GM19240 (cell line): ENCODE measurements around the gene PTDSS2.
A peak's percentile ranks its signal among the peaks of the same experiment; 100 is the strongest.
"Not testable (repeated sequence)": the region's sequence is repeated elsewhere in the genome, so short reads cannot be mapped to it uniquely, and the experiment has no call there.

ENCODE experiments used
- DNase-seq: peaks from one replicate; pipeline ENCODE4 v3.0.0; 2011; ENCODE audit warnings: low spot score; ENCODE audit not compliant: insufficient read length

The PTDSS2 gene

DNA sequence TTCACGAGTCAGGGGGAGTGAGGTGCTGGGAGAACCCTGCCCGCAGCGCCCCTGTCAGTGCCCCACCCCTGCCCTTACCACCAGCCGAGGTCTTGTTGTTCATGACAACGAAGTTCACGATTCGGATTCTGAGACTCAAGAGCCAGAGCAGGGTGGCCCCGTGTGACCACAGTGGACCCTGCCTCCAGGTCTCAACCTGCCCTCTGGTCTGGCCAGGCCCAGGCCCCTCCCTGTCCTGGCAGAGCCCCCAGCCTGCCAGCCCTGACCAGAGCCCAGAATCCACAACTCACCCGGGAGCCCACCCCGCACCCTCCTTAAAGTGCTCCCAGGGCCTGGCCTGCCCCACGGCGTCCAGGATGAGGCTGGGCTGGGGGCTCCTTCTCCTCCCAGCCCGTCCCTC lies 18.2 kb upstream of the PTDSS2 start:
- DNase-seq = no peak

DNA sequence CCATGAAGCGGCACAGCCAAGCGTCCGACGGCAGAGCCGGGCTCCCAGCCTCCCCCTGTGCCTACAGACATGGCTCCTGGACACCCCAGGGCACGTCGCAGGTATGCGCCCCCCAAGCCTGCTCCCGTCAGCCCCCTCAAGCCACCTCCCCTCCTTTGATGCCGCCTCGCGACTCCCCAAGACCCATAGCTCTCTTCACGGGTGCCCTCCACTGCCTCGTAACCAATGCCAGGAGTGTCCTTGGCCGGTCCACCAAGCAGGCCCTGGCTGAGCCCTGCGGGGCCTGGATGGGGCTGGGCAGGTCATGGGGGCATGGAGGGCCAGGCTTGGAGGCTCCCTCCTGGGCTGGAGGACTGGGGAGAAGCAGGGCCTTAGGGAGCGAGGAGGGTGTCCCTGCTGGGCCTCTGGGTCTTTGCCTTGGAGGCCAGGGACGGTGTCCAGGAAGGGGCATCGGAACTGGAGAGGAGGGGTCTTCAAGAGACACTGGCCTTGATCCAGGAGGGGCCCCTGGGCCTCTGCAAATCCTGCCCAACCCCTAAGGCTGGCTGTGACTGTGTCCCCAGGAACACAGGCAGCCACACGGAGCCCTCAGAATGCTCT lies 17.5 kb upstream of the PTDSS2 start:
- DNase-seq = no peak

DNA sequence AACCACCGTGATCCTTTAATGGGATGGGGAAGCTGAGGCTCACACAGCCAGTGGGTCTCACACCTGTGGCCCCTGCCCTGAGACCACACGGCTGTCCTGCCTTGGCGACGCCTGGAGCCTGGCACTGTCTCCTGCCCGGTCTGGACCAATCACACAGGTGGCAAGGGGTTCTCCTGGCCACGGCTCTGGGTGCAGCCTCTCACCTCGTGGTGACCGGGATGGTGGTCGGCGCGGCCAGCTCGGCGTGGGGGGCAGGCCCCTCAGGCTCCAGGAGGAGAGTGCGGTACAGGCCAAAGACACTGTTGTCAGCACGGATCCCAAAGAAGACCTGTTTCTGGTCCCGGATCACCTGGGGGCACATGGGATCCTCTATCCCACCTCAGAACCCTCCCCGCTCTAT lies 17.0 kb upstream of the PTDSS2 start:
- no peak for DNase-seq

DNA sequence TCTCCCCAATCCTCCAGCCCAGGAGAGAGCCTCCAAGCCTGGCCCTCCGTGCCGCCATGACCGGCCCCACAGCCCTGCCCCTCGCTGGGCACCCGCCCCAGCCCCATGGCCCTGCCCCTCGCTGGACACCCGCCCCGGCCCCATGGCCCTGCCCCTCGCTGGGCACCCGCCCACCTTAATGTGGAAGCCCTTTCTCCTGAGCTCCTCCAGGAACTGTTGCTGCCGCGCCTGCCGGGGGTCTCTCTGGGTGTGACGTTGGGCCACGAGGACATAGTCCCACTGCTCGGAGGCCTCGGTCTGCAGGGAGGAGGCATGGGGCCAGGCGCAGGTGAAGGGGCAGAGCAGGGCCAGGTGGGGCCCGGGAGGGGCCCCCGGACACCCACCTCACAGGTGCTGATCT lies 16.4 kb upstream of the PTDSS2 start:
- no peak for DNase-seq

DNA sequence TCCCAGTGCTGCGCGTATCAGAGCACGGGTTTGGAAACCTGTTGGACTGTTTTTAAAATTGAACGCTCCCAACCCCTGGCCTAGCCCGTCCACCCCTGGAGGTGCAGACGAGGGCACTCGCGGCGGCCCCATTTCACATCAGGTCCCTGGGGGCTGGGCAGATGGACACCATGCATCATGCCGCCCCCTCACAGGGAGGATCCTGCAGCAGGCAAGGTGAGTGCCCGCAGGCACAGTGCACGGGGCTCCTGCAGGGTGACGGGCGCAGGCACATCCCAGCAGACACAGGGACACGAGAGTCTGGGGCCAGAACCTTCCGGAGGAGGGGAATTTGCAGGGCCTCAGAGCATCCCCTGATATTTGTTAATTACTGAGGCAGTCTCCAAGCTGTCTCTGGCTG lies 15.6 kb upstream of the PTDSS2 start:
- DNase-seq = no peak

DNA sequence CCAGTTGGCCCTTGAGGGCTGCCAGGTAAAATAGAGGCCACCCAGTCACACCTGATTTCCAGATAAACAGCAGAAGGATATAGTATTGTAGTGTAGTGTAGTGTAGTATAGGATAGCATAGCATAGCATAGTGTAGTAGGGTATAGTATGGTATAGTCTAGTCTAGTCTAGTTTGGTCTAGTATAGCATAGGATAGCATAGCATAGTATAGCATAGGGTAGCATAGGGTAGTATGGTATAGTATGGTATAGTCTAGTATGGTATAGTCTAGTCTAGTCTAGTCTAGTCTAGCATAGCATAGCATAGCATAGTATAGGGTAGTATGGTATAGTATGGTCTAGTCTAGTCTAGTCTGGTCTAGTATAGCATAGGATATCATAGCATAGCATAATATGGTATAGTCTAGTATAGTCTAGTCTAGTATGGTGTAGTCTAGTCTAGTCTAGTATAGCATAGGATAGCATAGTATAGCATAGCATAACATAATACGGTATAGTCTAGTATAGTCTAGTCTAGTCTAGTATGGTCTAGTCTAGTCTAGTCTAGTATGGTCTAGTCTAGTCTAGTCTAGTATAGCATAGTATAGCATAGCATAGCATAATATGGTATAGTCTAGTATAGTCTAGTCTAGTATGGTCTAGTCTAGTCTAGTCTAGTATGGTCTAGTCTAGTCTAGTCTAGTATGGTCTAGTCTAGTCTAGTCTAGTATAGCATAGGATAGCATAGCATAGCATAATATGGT lies 14.9 kb upstream of the PTDSS2 start:
- not testable (repeated sequence) for DNase-seq

DNA sequence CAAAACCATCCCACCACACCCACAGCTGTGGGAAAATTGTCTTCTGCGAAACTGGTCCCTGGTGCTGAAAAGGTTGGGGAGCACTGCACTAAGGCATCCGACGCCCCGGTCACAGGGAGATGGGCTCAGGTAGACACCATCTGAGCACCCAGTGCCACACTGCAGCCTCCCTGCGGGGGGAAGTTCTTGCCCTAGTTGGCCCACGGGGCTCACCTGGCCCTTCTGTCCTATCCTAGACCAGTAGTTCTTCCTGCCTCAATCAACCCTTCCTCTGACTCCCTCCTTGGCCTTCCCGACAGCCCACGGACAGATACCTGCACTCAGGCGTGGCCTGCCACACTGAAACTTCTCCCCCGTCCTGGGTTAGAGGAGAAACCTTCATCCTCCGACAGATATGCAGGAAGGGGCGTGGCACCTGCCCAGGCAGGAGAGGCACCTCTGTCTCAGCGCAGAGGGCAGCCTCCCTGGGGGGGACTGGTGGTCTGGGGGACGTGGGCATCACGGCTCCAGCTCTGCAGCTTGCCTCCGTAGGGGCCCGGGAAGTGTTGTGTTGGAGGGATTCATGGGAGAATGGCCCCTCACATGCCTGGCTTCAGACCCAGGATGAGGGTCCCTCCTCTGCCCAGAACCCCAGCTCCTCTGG lies 12.7 kb upstream of the PTDSS2 start:
- no peak for DNase-seq

DNA sequence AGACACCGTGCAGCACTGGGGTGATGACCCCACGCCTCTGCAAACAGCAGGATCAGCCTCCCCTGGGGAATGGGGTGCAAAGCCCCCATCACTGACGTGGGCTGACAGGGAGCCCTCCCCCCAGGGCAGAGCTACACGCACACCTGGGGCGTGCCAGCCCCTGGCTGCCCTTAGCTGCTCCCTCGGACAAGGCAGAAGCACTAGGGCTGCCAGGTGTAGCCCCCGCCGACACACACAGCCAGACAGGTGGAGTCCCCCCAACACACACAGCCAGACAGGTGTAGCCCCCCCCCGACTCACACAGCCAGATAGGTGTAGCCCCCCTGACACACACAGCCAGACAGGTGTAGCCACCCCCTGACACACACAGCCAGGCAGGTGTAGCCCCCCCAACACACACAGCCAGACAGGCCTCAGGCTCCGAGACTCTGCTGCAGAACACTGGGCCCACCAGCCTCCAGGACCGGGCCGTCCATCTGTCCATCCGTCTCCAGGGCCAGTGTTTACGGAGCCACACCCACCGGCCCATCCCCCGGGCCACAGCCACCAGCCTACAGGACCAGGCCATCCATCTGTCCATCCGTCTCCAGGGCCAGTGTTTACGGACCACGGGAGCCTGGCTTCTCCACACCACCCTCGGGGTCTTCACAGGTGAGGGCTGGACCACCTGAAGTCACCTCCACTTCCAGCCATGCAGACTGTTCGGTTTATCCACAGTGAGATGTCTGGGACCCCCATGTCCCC lies 11.8 kb upstream of the PTDSS2 start:
- no peak for DNase-seq

DNA sequence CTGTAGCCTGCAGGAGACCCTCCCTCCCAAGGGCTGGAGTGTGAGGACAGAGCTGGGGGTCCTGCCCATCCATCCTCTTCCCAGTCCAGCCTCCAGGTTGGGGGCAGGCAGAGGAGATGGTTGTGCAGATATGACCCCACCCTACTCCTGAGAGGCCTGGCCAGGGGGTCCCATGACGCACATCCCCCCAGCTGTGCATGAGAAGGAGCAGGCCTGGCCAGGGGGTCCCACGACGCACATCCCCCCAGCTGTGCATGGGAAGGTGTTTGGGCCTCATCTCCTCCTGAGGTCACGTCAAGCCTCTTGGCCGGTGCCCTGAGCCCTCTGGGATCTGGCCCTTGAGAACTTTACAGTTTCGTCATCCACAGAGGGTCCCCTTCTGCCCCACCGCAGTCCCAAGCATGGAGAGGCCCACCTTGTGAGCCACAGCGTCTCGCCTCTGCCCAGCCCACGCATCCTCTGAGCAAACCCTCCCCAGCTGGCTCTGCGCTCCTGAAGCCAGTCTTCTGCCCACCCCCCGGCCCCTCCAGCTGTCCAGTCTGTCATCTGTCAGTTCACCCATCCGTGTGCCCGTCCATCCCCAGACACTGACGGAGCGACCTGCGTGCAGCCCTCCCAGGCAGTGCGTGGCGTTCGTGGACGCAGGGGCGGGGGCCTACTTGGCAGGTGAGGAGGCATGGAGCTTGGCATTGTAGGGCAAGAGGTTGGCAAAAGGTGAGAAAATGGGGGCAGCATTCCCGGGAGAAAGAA lies 10.6 kb upstream of the PTDSS2 start:
- DNase-seq = no peak

DNA sequence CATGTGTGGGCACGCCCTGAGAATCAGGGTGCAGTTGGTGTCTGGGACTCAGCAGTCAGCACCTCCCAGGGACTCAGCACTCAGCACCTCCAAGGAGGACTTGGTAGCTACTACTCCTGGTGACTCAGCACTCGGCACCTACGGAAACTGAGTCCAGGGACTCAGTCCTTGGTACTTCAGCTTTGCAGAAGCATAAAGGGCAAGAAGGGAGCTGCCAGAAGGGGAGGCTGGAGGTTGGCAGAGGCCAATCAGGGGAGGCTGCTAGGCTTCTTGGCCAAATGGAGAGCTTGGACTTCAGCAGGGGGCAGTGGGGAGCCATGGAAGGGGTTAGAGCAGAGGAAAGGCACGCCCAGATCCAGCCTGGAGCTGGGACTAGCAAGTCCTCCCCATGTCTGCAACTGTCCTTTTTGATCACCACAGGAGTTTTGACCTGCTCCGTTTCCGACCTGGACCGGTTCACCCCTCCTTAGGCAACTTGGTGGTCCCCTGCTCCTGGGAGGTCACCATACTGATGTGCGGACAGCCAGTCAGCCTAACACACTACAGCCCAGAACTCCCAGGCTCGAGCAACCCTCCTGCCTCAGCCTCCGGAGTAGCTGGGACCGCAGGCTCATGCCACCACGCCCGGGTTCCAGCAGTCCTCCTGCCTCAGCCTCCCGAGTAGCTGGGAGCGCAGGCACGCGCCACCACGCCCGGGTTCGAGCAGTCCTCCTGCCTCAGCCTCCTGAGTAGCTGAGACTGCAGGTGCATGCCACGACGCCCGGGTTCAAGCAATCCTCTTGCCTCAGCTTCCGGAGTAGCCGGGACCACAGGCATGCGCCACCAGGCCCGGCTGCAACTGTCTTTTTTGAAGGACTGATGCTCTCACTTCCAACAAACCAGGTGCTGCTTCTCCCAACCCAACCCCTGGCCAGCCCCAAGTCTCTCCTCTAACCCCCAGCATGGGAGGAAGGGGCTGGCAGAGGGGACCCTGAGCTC lies 9.7 kb upstream of the PTDSS2 start:
- DNase-seq = no peak

DNA sequence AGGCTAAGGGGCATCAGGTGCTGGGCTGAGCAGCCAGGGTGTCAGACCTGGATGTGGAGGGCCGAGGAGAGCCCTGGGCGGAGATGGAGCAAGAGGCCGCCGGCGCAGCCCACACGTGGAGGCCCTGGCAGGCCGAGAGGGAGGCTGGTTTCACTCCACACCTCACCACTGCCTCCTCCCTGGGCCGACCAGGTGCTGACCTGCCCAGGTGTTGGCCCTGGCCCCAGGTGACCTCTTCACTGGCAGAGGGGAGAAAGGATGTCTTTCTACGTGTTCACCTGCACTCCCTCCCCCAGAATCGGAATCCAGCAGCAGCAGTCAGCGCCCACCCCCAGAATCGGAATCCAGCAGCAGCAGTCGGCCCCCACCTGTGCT lies 9.0 kb upstream of the PTDSS2 start:
- DNase-seq = no peak

DNA sequence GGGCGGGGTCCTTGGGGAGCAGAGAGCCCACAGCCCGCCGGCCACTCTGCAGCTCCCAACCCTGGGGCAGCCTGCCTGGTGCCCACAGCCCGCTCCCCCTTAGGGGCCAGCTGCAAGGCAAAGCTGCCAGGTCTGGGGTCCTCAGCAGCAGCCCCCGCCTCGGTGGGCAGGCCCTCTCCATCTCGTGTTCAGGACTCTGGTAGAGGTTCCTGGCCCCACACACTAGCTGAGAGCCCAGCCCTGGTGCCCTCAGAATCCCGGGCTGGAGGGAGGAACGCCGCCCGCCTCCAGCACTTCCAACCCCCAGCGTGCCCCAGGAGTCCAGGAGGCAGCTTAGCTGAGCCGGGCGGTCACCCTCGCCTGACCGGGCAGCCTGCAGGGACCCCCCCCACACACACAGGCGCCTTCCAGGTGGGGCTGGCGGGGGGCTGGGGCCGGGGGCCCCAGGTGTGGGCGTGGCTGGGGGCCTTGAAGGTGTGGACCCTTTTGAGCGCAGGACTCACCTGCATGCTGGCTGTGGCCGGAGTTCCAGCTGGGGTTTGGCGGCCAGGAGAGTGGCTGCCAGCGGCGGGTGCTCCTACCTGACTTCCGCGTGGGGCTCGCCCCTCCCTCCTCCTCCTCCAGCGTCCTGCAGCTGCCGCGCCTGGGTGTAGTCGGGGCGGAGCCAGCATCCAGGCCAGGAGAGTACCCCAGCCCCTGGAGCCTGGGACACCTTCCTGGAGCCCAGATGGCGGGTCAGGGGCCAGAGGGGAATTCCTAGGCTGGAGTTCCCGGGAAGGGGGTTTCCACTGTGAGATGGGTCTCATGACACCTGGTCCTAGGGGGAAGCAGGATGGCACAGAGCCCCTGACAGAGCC lies 8.4 kb upstream of the PTDSS2 start, which contains the start of gene ANO9:
TSS of gene ANO9 (minus strand) at position 594 of the 857 bp plus-strand sequence. CDS start at position 509, 85 bp downstream.
- DNase-seq = peak; percentile 86

DNA sequence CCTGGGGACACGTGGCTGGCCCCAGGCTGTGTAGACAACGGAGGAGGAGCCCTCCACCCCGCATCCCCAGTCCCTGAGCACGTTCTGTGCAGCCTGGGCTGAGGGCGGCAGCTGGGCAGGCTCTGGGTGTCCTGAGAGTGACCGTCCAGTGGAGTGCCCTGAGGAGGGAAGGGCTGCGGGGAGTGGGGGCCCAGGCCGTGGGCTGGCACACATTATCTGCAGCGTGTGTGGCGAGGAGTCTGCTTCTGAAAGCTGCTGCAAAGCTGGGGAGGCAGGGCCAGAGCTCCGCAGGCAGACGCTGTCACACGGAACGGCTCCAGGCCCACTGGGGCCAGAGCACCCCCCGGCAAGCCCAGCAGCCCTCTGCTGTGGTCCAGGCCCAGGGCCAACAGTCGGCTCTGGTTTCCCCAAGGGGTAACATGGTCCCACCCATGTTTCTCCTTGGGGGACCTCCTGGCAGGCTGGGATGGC lies 7.4 kb upstream of the PTDSS2 start:
- no peak for DNase-seq

DNA sequence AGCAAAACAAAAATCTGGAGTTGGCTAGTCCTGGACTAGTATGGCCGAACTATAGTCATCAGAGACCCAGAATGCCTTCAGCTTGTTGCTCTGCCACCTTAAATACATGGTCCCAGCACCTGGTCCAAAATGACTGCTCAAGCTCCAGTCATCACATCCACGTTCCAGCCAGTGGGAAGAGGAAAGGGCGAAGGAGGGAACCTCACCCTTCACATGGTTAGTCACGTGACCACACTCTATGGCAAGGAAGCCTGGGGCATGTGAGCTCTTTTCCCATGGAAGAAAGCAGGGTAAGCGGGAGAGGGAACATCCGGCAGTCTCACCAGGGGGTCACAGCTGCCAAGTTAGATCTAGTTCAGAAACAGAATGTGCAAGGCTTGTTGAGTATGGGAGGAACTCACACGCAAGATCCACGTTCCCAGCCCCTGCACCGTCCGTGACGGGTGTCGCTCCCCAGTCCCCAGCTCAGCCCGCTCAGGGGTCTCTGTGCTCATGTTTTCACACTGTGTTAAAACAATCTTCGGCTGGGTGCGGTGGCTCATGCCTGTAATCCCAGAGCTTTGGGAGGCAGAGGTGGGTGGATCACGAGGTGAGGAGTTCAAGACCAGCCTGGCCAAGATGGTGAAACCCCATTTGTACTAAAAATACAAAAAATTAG lies 6.4 kb upstream of the PTDSS2 start:
- DNase-seq = no peak

DNA sequence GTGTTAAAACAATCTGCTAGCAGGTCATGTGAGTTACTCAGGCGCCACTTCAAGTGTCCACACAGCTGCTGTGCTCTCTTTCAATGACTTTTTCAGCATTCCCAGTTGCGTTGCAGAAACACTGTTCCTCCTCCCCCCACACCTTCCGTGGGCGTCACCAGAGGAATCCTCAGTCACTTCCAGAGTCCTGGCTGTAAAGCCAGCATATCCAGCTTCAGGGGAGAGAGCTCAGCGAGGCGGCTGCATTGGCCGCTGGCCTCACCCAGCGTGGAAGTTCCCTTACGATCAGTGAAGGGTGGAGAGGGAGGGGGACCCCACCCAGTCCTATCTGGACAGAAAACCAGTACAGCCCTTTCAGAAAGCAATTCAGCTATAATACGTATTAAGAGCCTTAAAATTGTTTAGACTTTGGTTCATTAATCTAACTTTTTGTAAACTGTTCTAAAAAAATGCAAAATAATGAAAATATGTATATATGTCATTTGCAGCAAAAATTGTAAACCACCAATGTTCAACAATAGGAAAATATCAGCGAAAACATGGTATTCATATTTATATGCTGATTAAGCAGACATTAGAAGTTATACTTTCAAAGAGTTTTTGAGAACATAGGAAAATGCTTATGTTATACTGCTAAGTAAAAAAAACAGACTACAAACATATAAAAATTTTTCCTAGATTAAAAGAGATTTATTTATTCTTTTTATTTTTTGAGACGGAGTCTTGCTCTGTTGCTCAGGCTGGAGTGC lies 5.5 kb upstream of the PTDSS2 start:
- no peak for DNase-seq

DNA sequence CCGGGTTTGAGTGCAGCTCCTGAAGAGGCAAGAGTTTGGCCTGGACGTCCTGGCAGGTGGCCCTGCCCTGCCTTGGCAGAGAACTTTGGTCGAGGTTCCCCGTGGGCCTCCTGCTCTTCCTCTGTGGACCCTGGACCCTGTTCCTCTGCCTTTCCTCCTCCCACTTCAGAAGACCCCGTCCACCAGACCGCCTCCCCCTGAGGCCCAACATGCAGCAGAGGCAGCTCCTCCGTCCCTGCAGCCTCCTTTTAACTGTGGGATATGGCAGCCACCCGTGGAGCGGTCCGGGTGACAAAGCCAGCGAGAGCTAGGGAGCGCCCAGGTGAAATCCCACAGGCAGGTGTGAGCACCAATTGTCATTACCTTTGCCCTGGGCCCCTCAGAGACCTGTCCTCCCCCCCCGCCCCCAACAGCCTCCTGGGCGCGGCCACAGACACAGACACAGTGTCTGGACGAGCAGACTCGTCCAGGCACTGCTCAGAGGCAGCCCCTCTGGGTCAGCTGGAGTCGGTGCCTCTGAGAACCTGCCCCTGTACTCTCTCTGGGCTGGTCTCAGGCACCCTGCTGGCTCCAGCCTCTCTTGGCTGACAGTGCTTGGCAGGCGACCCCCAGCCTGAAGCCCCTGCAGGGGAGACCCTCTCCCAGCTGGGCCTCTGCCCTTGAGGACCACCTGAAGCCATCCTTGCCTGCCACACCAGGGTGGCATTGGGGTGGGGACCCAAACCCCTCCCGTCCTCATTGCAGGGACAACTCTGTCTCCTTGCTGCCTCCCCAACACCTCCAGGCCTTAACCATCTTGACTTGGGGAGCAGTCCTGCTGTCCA lies 4.1 kb upstream of the PTDSS2 start:
- DNase-seq = no peak

DNA sequence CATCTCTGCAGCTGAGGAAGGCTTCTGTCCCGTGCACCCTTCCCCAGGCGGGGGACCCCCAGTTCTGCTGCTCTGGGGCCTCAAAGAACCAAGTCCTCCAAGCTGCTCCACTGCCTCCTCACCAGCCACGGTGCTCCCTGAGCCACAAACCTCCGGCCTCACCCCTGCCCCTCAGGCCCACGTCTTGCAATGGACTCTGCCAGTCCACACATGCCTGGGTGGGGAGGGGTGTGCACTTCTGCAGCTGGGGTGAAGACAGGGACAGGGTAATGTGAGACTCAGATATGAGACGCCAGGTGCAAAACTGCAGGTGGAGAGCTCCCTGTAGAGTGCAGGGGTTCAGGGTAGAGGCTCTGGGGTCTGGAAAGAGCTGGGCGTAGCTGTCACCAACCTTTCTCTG lies 3.2 kb upstream of the PTDSS2 start:
- no peak for DNase-seq
